PFSK-1 (cell line): ENCODE measurements around the gene SMCO4.

ENCODE experiments used
- FOXP2 ChIP-seq: optimal IDR thresholded peaks from 2 replicates; pipeline ENCODE3; 2011; ENCODE audit warnings: borderline replicate concordance, control low read depth, inconsistent platforms; ENCODE audit not compliant: insufficient read depth; ENCODE audit errors: extremely low read length, extremely low read depth
- POLR2AphosphoS5 ChIP-seq: IDR thresholded peaks from 2 replicates; pipeline ENCODE4 v1.6.1; 2012; ENCODE audit warnings: low read depth, mild to moderate bottlenecking, control low read depth, low read length, moderate library complexity
- REST ChIP-seq, 2 experiments: IDR thresholded peaks; 2 replicates each; pipeline versions ENCODE4 v1.6.1 to v1.8.0; 2011 to 2012; ENCODE audit warnings: low read depth in 2 of 2, low read length in 2 of 2, control low read depth in 1 of 2, inconsistent platforms in 1 of 2, mild to moderate bottlenecking in 1 of 2, moderate library complexity in 1 of 2; ENCODE audit not compliant: insufficient read depth in 1 of 2
- SIN3A ChIP-seq: IDR thresholded peaks from 2 replicates; pipeline ENCODE4 v1.6.1; 2012; ENCODE audit warnings: mild to moderate bottlenecking, low read length, moderate library complexity, borderline replicate concordance; ENCODE audit not compliant: insufficient read depth
- TAF1 ChIP-seq: IDR thresholded peaks from 2 replicates; pipeline ENCODE4 v1.6.1; 2012; ENCODE audit warnings: low read length, control low read depth, borderline replicate concordance; ENCODE audit not compliant: insufficient read depth

SMCO4 gene

GRCh38 chr11:93512073-93512475 is 31.1 kb downstream of the SMCO4 start:
- no peak for TF ChIP-seq REST (IDR thresholded peaks at IDR 0.05; ENCODE audit: insufficient read depth in 1 of 2, low read depth in 2 of 2, low read length in 2 of 2)
- no peak for TF ChIP-seq POLR2AphosphoS5
- TF ChIP-seq TAF1 = no peak
- no peak for TF ChIP-seq FOXP2
- TF ChIP-seq SIN3A = no peak

- no peak for TF ChIP-seq SIN3A
- TF ChIP-seq FOXP2 = no peak
- no peak for TF ChIP-seq TAF1
- no peak for TF ChIP-seq REST (IDR thresholded peaks at IDR 0.05; ENCODE audit: insufficient read depth in 1 of 2, low read depth in 2 of 2, low read length in 2 of 2)
- TF ChIP-seq POLR2AphosphoS5 = no peak
These were observed 32.9 kb downstream of the SMCO4 start for GRCh38 chr11:93510196-93510873.

GRCh38 chr11:93507517-93507916 is 35.7 kb downstream of the SMCO4 start:
- TF ChIP-seq SIN3A (no peak), POLR2AphosphoS5 (no peak), FOXP2 (no peak), REST (IDR thresholded peaks at IDR 0.05; ENCODE audit: insufficient read depth in 1 of 2, low read depth in 2 of 2, low read length in 2 of 2) (no peak), TAF1 (no peak)

GRCh38 chr11:93505703-93506102 is 37.5 kb downstream of the SMCO4 start:
- no peak for TF ChIP-seq REST (IDR thresholded peaks at IDR 0.05; ENCODE audit: insufficient read depth in 1 of 2, low read depth in 2 of 2, low read length in 2 of 2)
- no peak for TF ChIP-seq FOXP2
- no peak for TF ChIP-seq TAF1
- TF ChIP-seq POLR2AphosphoS5 = no peak
- TF ChIP-seq SIN3A = no peak
